H1 (cell line): ENCODE results near the gene SNX24. TPM values are rescaled to one million over a fixed set of nuclear protein-coding genes. Genes with fewer than 3 reads are reported as not detected.

ENCODE experiments used
- CTCF ChIA-PET: fragments of 300-600 bp; sonication (Branson Sonifier 250); formaldehyde crosslinking; loops from one replicate; lab custom pipeline; 2021; ENCODE audit not compliant: partially characterized antibody; lab: Charles Lee
- POLR2A ChIA-PET: fragments of 300-600 bp; sonication (Branson Sonifier 250); formaldehyde crosslinking; loops from one replicate; lab custom pipeline; 2021; ENCODE audit warnings: inconsistent platforms; ENCODE audit not compliant: partially characterized antibody; lab: Charles Lee
- DNase-seq, 2 experiments: peaks; one replicate each; pipeline versions ENCODE4 v3.0.0 to v3.0.0-alpha.2; 2010 to 2022; ENCODE audit warnings: low spot score in 2 of 2, low read depth in 1 of 2, mixed read lengths in 1 of 2
- FAIRE-seq: peaks from 2 replicates; lab custom pipeline; 2011; peaks lifted over from hg19 to GRCh38; lab: Jason Lieb, UNC
- H2AFZ ChIP-seq: 2 replicates; pipeline ENCODE4 v1.8.1; 2012; ENCODE audit warnings: low read length, inconsistent platforms
- H2AK5ac ChIP-seq: 2 replicates; pipeline ENCODE4 v1.6.1; 2013; ENCODE audit warnings: low read depth, low read length
- H2BK120ac ChIP-seq: replicated peaks from 2 replicates; pipeline ENCODE3; 2013; ENCODE audit warnings: low read depth, low read length, inconsistent platforms
- H2BK12ac ChIP-seq: 2 replicates; pipeline ENCODE4 v1.6.1; 2013; ENCODE audit warnings: low read depth, low read length
- H2BK15ac ChIP-seq: 2 replicates; pipeline ENCODE4 v1.6.1; 2013; ENCODE audit warnings: low read length
- H2BK20ac ChIP-seq: 2 replicates; pipeline ENCODE4 v1.6.1; 2013; ENCODE audit warnings: low read length
- H2BK5ac ChIP-seq: 2 replicates; pipeline ENCODE4 v1.6.1; 2013; ENCODE audit warnings: low read depth, low read length
- H3K14ac ChIP-seq: 2 replicates; pipeline ENCODE4 v1.6.1; 2013; ENCODE audit warnings: inconsistent platforms; ENCODE audit not compliant: insufficient read length
- H3K18ac ChIP-seq: 2 replicates; pipeline ENCODE4 v1.6.1; 2013; ENCODE audit warnings: low read length; ENCODE audit errors: extremely low read depth
- H3K23ac ChIP-seq: 2 replicates; pipeline ENCODE4 v1.6.1; 2013; ENCODE audit warnings: inconsistent platforms; ENCODE audit not compliant: insufficient read length
- H3K23me2 ChIP-seq: 2 replicates; pipeline ENCODE4 v1.6.1; 2013; ENCODE audit warnings: low read depth, low read length
- H3K27ac ChIP-seq: 2 replicates; pipeline ENCODE4 v1.6.1; 2011; ENCODE audit warnings: low read depth, low read length, inconsistent platforms
- H3K27me3 ChIP-seq, 4 experiments: replicated peaks in 1 of 4; 1 replicate in 1 of 4; 2 replicates in 3 of 4; pipeline versions ENCODE4 v1.6.1 to v1.8.1; 2011 to 2013; ENCODE audit warnings: low read length in 3 of 4, mild to moderate bottlenecking in 3 of 4, inconsistent platforms in 2 of 4, mixed read lengths in 2 of 4, moderate library complexity in 1 of 4; ENCODE audit not compliant: control insufficient read depth in 3 of 4, insufficient read depth in 3 of 4; ENCODE audit errors: extremely low read depth in 1 of 4
- H3K36me3 ChIP-seq, 4 experiments: 2 replicates each; pipeline versions ENCODE4 v1.6.1 to v1.8.1; 2011 to 2013; ENCODE audit warnings: mild to moderate bottlenecking in 4 of 4, low read length in 3 of 4, moderate library complexity in 2 of 4, control low read depth in 1 of 4, inconsistent platforms in 1 of 4; ENCODE audit not compliant: insufficient read depth in 4 of 4, control insufficient read depth in 2 of 4
- H3K4ac ChIP-seq: replicated peaks from 2 replicates; pipeline ENCODE3; 2013; ENCODE audit warnings: low read length, low read depth, mixed read lengths, inconsistent platforms; ENCODE audit not compliant: insufficient read length
- H3K4me1 ChIP-seq, 4 experiments: replicated peaks in 1 of 4; 1 replicate in 1 of 4; 2 replicates in 3 of 4; pipeline versions ENCODE4 v1.6.1 to v1.8.1; 2011 to 2013; ENCODE audit warnings: low read length in 3 of 4, inconsistent platforms in 2 of 4, mixed read lengths in 1 of 4; ENCODE audit not compliant: insufficient read depth in 4 of 4, control insufficient read depth in 3 of 4
- H3K4me2 ChIP-seq, 2 experiments: 2 replicates each; pipeline versions ENCODE4 v1.6.1 to v1.8.1; 2011 to 2013; ENCODE audit warnings: low read depth in 2 of 2, low read length in 2 of 2, control low read depth in 1 of 2, inconsistent platforms in 1 of 2, mild to moderate bottlenecking in 1 of 2; ENCODE audit not compliant: insufficient read depth in 1 of 2
- H3K4me3 ChIP-seq, 4 experiments: fragments of 200-600, 300-600 bp in 1 of 4; sonication (generic), shearing (Covaris generic), sonication (Bioruptor Twin) in 1 of 4; 2 replicates each; pipeline versions ENCODE4 v1.5.1 to v1.8.1; 2011 to 2016; ENCODE audit warnings: low read length in 4 of 4, low read depth in 3 of 4, control low read depth in 2 of 4, inconsistent platforms in 2 of 4, mild to moderate bottlenecking in 2 of 4, mixed read lengths in 1 of 4, moderate library complexity in 1 of 4; ENCODE audit not compliant: insufficient read depth in 2 of 4; ENCODE audit errors: extremely low read depth in 1 of 4
- H3K56ac ChIP-seq: replicated peaks from 2 replicates; pipeline ENCODE3; 2013; ENCODE audit warnings: low read depth, mild to moderate bottlenecking, mixed read lengths, low read length, inconsistent platforms; ENCODE audit not compliant: insufficient read length
- H3K79me1 ChIP-seq: 2 replicates; pipeline ENCODE4 v1.6.1; 2013; ENCODE audit warnings: low read depth, low read length, control low read depth
- H3K79me2 ChIP-seq, 2 experiments: 2 replicates each; pipeline versions ENCODE4 v1.6.1 to v1.8.1; 2012 to 2013; ENCODE audit warnings: low read length in 2 of 2, mild to moderate bottlenecking in 2 of 2, inconsistent platforms in 1 of 2; ENCODE audit not compliant: insufficient read depth in 2 of 2, control insufficient read depth in 1 of 2
- H3K9ac ChIP-seq, 4 experiments: replicated peaks in 1 of 4; 1 replicate in 1 of 4; 2 replicates in 3 of 4; pipeline versions ENCODE4 v1.6.1 to v1.8.1; 2011 to 2013; ENCODE audit warnings: low read depth in 3 of 4, low read length in 3 of 4, control low read depth in 2 of 4, mild to moderate bottlenecking in 2 of 4, moderate library complexity in 2 of 4, inconsistent platforms in 1 of 4; ENCODE audit errors: extremely low read depth in 1 of 4
- H3K9me3 ChIP-seq, 2 experiments: 2 replicates each; pipeline versions ENCODE4 v1.6.1 to v1.8.1; 2012 to 2013; ENCODE audit warnings: mild to moderate bottlenecking in 2 of 2, moderate library complexity in 2 of 2, control low read depth in 1 of 2, inconsistent platforms in 1 of 2, low read depth in 1 of 2, low read length in 1 of 2, mixed read lengths in 1 of 2; ENCODE audit not compliant: insufficient read depth in 2 of 2
- H4K20me1 ChIP-seq, 2 experiments: replicated peaks in 1 of 2; 2 replicates each; pipeline versions ENCODE3 to v1.8.1; 2011 to 2013; ENCODE audit warnings: inconsistent platforms in 2 of 2, low read length in 2 of 2, mild to moderate bottlenecking in 1 of 2; ENCODE audit not compliant: insufficient read depth in 2 of 2, control insufficient read depth in 1 of 2
- H4K5ac ChIP-seq: 2 replicates; pipeline ENCODE4 v1.6.1; 2013; ENCODE audit warnings: low read length, low read depth, mixed read lengths, inconsistent platforms; ENCODE audit not compliant: insufficient read length
- H4K8ac ChIP-seq: 2 replicates; pipeline ENCODE4 v1.8.0; 2013; ENCODE audit warnings: mild to moderate bottlenecking, moderate library complexity, low read length, inconsistent platforms; ENCODE audit not compliant: insufficient read depth; ENCODE audit errors: extremely low read depth
- H4K91ac ChIP-seq: replicated peaks from 2 replicates; pipeline ENCODE3; 2013; ENCODE audit warnings: low read length, mixed read lengths, inconsistent platforms; ENCODE audit not compliant: insufficient read length
- WGBS, 2 experiments: shearing (Covaris generic) in 1 of 2; methylation state at CpG; one replicate each; pipeline versions ENCODE4 v1.1.6 to v1.1.7; 2013 to 2015; ENCODE audit warnings: low lambda C conversion rate in 2 of 2, mixed read lengths in 2 of 2, inconsistent platforms in 1 of 2, low coverage in 1 of 2, missing lambda C conversion rate in 1 of 2; ENCODE audit not compliant: insufficient replicate concordance in 2 of 2, insufficient coverage in 1 of 2, insufficient read length in 1 of 2; ENCODE audit errors: extremely low coverage in 1 of 2, missing lambda C conversion rate in 1 of 2; 5-methylcytosine and 5-hydroxymethylcytosine counted together
- polyA plus RNA-seq, 7 experiments: library from polyadenylated mRNA; depleted of rRNA in 3 of 7; stranded (reverse) in 5 of 7; unstranded in 2 of 7; fragments of >200 nt in 5 of 7; fragments of 200-250 nt in 2 of 7; gene quantifications; 1 replicate in 5 of 7; 2 replicates in 1 of 7; 4 replicates in 1 of 7; pipeline versions ENCODE4 v1.2.1 to v1.2.3, GENCODE V29; 2011 to 2013; ENCODE audit warnings: missing spikeins in 2 of 7, mixed read lengths in 2 of 7
- total RNA-seq: library from RNA; stranded (reverse); fragmentation: NEBNext Ultra II Directional; extraction: Animal tissue kit (Norgen Biotek cat#: 25700); gene quantifications from 2 replicates; pipeline ENCODE4 v1.2.1, GENCODE V29; 2021

SNX24 gene
- total and polyA plus RNA-seq, 2 of the 8 experiments (the other 6 are each of a cell fraction or from before 2014, with no cell fraction given): 7.3 to 14.3 TPM

DNA sequence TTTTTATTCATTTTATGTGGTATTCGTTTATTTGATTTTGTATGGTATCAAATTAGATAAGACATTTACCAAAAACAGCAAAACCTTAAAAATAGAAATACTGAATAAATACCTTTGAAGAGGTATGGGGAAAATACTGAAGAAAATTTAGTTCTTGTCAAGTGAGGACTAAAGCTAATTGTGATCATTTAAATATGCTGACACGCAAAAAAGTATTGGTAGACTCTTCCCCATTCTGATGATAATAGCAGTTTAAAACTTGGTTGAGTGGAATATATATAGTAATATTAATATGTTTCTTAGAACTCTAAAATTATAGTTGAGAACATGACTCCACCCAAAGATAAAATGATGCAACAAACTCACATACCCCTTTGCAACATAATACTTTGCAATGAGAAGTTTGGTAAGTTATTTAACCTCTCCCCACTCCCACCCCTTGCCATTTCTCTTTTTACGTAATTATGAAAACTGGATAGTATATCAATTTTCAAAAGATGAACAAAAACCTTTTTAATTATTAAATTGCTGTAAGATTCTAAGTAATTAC is 30.1 kb upstream of the SNX24 start:
- H3K4me3 ChIP-seq: no peak overlapping the region
- H3K4me1 ChIP-seq: peaks cover 0 to 3% (median 0%) of the 10 kb centered on the region in 4 experiments; a peak in 2 of 7 replicates
- no peak overlapping the region for H3K56ac ChIP-seq
- H3K18ac ChIP-seq: no peak overlapping the region
- H3K14ac ChIP-seq: no peak overlapping the region
- H3K4ac ChIP-seq: no peak overlapping the region
- CTCF ChIA-PET: no interaction called here
- POLR2A ChIA-PET: no interaction called here
- no peak overlapping the region for H2BK120ac ChIP-seq
- no peaks in the 10 kb centered on the region for H3K79me1 ChIP-seq
- no peak overlapping the region for H2BK15ac ChIP-seq
- H3K23ac ChIP-seq: no peak overlapping the region
- H3K36me3 ChIP-seq: peaks cover 0 to 8% (median under 1%) of the 10 kb centered on the region in 4 experiments; a peak in 3 of 8 replicates
- no peak overlapping the region for H2BK5ac ChIP-seq
- H4K20me1 ChIP-seq: no peaks in the 10 kb centered on the region
- no peaks in the 10 kb centered on the region for H3K79me2 ChIP-seq
- no peak overlapping the region for H3K27ac ChIP-seq
- no peak overlapping the region for H3K4me2 ChIP-seq
- no peak for DNase-seq
- no peak overlapping the region for H3K9ac ChIP-seq
- FAIRE-seq: no peak
- no peak overlapping the region for H4K91ac ChIP-seq
- H4K8ac ChIP-seq: no peak overlapping the region
- 95% methylated on average over 3 of the region's 3 CpGs; no CpG with 5 or more reads in 1 of the 2 experiments for WGBS, 2 experiments
- no peaks in the 10 kb centered on the region for H3K27me3 ChIP-seq
- no peak overlapping the region for H2BK20ac ChIP-seq
- no peak overlapping the region for H2BK12ac ChIP-seq
- H2AFZ ChIP-seq: no peak overlapping the region
- H2AK5ac ChIP-seq: no peak overlapping the region
- no peaks in the 10 kb centered on the region for H3K23me2 ChIP-seq
- H4K5ac ChIP-seq: no peak overlapping the region
- H3K9me3 ChIP-seq: no peaks in the 10 kb centered on the region
